GM19351 (cell line): ENCODE results near the gene GAL3ST3.
"Not testable (repeated sequence)": the region's sequence is repeated elsewhere in the genome, so short reads cannot be mapped to it uniquely, and the experiment has no call there.

Source experiments
- ATAC-seq: cut with Tn5 transposase; IDR thresholded peaks from one replicate; pipeline ENCODE4 v1.9.1; 2021; ENCODE audit warnings: mild to moderate bottlenecking, moderate library complexity; ENCODE audit not compliant: unreplicated experiment

The GAL3ST3 gene

GRCh38 chr11:66014804-66015453, 34.0 kb downstream of the GAL3ST3 start:
- ATAC-seq: no peak

- ATAC-seq: no peak
Measured at GRCh38 chr11:66013762-66014100, 35.2 kb downstream of the GAL3ST3 start.

DNA sequence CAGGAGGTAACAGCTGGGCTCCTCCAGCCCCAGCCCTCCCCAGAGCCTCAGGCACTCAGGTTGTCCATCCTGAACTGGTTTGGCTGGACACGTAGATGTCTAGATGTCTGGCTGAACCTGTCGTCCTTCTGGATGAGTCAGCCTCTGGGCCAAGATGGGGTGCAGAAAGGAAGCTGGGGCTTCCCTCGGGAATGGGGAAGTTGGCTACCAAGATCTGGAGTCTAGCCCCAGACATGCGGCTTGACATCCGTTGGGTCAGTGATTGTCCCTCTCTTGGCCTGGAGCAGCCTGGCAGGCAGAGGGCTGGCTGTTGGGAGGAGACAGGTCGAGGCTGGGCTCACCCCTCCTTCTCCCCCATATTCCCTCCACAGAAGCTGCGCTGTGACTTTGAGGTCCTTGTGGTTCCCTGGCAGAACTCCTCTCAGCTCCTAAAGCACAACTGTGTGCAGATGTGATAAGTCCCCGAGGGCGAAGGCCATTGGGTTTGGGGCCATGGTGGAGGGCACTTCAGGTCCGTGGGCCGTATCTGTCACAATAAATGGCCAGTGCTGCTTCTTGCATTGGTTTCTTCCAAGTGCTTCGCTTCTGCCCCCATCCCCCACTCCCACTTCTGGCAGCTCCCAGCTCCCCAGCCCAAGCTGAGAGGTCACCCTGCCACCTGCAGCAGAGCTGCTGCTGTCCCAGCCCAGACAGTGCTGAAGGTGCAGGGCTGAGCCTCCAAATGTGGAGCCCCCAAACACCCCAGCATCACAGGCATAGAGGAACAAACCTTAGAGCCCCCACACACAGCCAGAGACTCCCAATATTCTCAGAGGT, 35.8 kb downstream of the GAL3ST3 start:
- no peak for ATAC-seq

GRCh38 chr11:66012371-66012945, 36.5 kb downstream of the GAL3ST3 start:
- no peak for ATAC-seq

DNA sequence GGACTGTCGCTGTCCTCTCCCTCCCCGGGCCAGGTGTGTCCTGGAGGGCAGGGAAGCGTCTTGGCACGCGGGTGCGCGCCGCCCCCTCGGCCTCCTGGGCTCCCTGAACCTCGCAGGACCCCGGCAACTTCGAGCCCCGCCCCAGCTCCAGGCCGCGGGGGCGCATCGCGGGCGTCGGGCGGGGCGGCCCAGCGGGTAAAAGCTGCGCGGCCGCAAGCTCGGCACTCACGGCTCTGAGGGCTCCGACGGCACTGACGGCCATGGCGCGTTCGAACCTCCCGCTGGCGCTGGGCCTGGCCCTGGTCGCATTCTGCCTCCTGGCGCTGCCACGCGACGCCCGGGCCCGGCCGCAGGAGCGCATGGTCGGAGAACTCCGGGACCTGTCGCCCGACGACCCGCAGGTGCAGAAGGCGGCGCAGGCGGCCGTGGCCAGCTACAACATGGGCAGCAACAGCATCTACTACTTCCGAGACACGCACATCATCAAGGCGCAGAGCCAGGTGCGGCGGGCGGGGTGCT, 37.1 kb downstream of the GAL3ST3 start, which contains the start of gene CST6:
TSS of gene CST6 (plus strand) at position 224 of the 519 bp plus-strand sequence. CDS start at position 261, 37 bp downstream.
- ATAC-seq: no peak

DNA sequence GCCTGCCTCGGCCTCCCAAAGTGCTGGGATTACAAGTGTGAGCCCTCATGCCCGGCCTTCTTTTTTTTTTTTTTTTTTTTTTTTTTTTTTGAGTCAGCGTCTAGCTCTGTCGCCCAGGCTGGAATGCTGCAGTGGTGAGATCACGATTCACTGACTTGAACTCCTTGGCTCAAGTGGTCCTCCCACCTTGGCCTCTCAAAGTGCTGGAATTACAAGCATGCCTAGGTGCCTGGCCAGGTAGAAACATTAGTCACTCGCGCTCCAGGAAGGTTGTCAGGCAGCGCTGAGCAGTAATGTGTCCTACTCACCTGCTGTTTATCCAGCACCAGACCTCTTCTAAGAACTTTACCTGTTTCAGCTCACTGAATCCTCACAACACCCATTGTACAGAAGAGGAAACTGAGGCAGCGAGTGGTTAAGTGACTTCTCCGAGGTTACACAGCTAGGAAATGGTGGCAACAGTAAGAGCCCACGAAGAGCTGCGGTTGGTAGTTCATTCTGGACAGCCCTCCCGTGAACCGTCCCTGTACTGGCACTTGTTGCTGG, 37.6 kb downstream of the GAL3ST3 start:
- no peak for ATAC-seq

DNA sequence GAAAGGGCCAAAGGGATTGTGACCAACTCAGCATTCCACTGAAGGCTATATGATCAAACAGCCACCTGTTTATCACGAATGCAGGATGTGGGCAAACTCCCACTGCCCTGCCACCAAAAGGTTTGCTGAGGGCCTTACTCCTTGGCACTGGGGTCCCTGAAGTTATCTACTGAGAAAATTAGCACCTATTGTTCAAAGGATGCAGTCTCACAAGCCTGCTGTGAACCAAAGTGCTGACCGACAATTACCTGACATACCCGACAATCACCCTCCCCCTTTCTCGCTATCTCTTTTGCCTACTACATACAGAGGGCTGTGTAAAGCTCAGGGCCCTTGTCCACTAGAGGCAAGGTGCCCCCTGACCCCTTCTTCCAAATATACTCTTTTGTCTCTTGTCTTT, 38.9 kb downstream of the GAL3ST3 start:
- not testable (repeated sequence) for ATAC-seq

- ATAC-seq: no peak
Measured at GRCh38 chr11:66008468-66009101, 40.4 kb downstream of the GAL3ST3 start.

DNA sequence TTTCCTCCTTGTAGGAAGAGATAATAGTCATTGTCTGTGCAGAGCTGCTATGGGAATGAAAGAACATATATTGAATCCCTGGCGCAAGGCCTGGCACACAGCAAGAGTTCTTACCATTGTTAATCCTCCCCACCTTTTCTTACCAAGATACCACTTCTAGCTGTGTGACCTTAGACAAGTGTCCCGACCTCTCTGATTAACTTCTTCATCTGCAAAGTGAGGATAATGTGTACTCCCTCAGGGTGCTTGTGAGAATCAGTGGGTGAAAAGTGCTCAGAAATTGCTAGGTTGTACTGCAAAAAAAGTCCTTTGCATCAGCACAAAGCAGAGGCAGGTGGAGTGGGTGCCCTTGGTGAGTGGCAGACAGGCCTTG, 40.9 kb downstream of the GAL3ST3 start:
- ATAC-seq: no peak

GRCh38 chr11:66007201-66007634, 41.7 kb downstream of the GAL3ST3 start:
- no peak for ATAC-seq

- ATAC-seq: no peak
Measured at GRCh38 chr11:66006891-66007176, 42.1 kb downstream of the GAL3ST3 start.

DNA sequence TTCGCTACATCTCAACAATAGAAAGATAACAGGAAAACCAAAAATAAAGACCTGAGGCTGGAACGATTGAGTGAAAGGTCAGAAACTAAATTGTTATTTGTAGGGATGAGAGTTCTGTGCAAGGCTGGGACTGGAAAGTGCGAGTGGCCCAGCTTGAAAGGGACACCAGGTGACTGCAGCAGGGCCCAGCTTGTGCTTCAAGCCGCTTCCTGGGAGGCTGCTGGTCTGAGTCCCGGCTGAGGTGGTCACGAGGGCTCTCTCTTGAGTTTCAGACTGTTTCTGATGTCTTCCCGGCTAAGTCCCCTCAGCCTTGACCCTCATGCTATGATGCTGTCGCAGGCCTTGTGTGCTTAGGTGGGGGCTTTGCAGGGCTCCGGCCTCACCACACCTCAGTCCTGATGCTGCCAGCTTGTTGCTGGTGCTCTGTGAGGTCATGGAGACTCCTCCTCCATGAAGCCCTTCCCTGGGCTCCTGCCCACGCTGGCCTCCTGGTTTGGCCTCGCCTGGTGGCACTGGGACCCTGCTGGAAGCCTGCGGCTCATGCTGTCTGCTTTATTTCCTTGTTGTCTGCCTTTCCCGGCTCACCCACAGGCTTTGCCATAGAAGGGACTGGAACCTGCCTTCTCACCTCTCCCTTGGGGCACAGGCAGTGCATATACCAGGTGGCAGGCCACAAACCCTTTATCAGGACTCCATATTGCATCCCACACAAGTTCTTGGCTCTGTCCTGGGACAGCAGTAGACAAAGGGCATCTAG, 42.6 kb downstream of the GAL3ST3 start:
- no peak for ATAC-seq

GRCh38 chr11:66004186-66004585, 44.8 kb downstream of the GAL3ST3 start:
- ATAC-seq: no peak

DNA sequence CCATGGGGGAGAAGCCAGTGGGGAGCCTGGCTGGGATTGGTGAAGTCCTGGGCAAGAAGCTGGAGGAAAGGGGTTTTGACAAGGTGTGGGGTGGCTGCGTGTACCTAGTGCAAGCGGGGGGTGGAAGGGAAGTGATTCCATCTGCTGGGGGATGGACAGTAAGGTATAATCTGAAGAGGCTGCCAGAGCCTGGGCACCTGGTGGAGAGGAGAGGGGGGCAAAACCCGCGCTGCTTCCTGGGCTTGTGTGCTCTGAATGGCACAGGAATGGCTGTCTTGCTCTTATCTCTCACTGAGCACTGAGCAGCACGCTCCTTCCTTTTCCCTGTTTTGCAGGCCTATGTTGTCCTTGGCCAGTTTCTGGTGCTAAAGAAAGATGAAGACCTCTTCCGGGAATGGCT, 45.7 kb downstream of the GAL3ST3 start:
- ATAC-seq: no peak

DNA sequence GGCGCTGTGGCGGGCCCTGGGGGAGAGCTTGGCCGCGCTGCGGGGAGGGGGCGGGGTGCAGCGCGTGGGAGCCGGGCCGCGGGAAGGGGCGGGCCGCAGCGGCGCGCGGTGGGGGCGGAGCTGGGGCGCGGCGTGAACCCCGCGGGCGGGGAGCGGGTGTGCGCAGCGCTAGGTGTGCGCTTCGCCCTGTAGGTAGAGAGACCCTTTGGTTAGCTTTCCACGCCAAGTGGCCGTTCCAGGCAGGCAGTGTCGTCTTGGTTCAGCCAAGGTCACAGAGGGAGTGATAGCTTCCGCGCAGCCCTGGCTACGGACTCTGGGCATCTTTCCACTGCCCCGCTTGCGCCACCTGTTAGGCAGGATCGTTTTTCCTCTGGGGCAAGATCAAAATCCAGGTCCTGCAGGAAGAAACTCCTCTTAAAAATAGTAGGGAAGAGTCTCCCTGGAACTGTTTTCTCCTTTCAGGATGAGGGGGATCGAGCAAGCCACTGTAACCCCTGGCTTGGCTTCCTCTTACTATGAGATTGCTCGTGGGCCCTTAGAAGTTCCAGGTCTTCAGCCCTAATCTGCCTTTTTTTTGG, 46.2 kb downstream of the GAL3ST3 start:
- ATAC-seq: peak; percentile 48

- peak; percentile 73 for ATAC-seq
Measured at GRCh38 chr11:66001942-66002647, 46.9 kb downstream of the GAL3ST3 start, which contains the start of the genes BANF1 and EIF1AD. Gene BANF1 (plus strand): TSS chr11:66002503. CDS start chr11:66003251, 748 bp downstream. Gene EIF1AD (minus strand): TSS chr11:66002157. CDS start chr11:66000389, 1,768 bp downstream.

GRCh38 chr11:65997286-65997685, 51.7 kb downstream of the GAL3ST3 start:
- no peak for ATAC-seq

GRCh38 chr11:65992056-65992455, 56.9 kb downstream of the GAL3ST3 start:
- ATAC-seq: no peak
